Calu3 (cell line): ENCODE results near the gene C19orf85. TPM values are rescaled to one million over a fixed set of nuclear protein-coding genes. Genes with fewer than 3 reads are reported as not detected.

Source experiments
- BruUV-seq: library from RNA; stranded (reverse); fragments of 400-500 nt; replicated peaks from 2 replicates; lab custom pipeline; 2021; lab: Mats Ljungman, UMichigan
- CTCF ChIA-PET: fragments of 300-600 bp; sonication (Branson Sonifier 250); formaldehyde crosslinking; loops from one replicate; lab custom pipeline; 2022; ENCODE audit warnings: antibody characterized with exemption; lab: Charles Lee
- DNase-seq: peaks from one replicate; pipeline ENCODE4 v3.0.0; 2022
- H3K27ac Mint-ChIP-seq: one replicate; pipeline ENCODE4 v1.8.0; 2022; ENCODE audit warnings: mixed read lengths; ENCODE audit not compliant: unreplicated experiment
- H3K27me3 Mint-ChIP-seq: one replicate; pipeline ENCODE4 v1.8.0; 2022; ENCODE audit warnings: mixed read lengths; ENCODE audit not compliant: unreplicated experiment
- H3K36me3 Mint-ChIP-seq: one replicate; pipeline ENCODE4 v1.8.0; 2022; ENCODE audit warnings: mild to moderate bottlenecking, moderate library complexity, mixed read lengths; ENCODE audit not compliant: insufficient read depth, unreplicated experiment
- H3K4me1 Mint-ChIP-seq: one replicate; pipeline ENCODE4 v1.8.0; 2022; ENCODE audit warnings: mild to moderate bottlenecking, low read depth, mixed read lengths; ENCODE audit not compliant: unreplicated experiment
- H3K4me3 Mint-ChIP-seq: one replicate; pipeline ENCODE4 v1.8.0; 2022; ENCODE audit warnings: mild to moderate bottlenecking, low read depth, moderate library complexity, mixed read lengths; ENCODE audit not compliant: unreplicated experiment
- H3K9me3 Mint-ChIP-seq: one replicate; pipeline ENCODE4 v1.8.0; 2022; ENCODE audit warnings: low read depth, mixed read lengths; ENCODE audit not compliant: unreplicated experiment
- intact Hi-C: fragments of 100-400 bp; cut with micrococcal nuclease; formaldehyde crosslinking; loops from one replicate; pipeline ENCODE4 v1.10.0; 2022; ENCODE audit not compliant: unreplicated experiment
- total RNA-seq: library from RNA; stranded (reverse); gene quantifications from 2 replicates; pipeline ENCODE4 v1.2.3, GENCODE V29; 2022
- TF ChIP-seq, protein P1 (sequence below): fragments of 200-600 bp; IDR thresholded peaks from one replicate; pipeline ENCODE4 v1.8.0; 2022; ENCODE audit warnings: antibody characterized with exemption; ENCODE audit not compliant: unreplicated experiment

The C19orf85 gene
- total RNA-seq, 1 experiment from 2014 or later, result not detected

GRCh38 chr19:55491546-55492360 is 27.2 kb upstream of the C19orf85 start:
- H3K27me3 Mint-ChIP-seq, result peaks cover 64% of the 10 kb centered on the region
- H3K9me3 Mint-ChIP-seq, result no peaks in the 10 kb centered on the region
- TF ChIP-seq, protein P1, sequence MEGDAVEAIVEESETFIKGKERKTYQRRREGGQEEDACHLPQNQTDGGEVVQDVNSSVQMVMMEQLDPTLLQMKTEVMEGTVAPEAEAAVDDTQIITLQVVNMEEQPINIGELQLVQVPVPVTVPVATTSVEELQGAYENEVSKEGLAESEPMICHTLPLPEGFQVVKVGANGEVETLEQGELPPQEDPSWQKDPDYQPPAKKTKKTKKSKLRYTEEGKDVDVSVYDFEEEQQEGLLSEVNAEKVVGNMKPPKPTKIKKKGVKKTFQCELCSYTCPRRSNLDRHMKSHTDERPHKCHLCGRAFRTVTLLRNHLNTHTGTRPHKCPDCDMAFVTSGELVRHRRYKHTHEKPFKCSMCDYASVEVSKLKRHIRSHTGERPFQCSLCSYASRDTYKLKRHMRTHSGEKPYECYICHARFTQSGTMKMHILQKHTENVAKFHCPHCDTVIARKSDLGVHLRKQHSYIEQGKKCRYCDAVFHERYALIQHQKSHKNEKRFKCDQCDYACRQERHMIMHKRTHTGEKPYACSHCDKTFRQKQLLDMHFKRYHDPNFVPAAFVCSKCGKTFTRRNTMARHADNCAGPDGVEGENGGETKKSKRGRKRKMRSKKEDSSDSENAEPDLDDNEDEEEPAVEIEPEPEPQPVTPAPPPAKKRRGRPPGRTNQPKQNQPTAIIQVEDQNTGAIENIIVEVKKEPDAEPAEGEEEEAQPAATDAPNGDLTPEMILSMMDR, result no peak
- no peak overlapping the region for H3K4me3 Mint-ChIP-seq
- H3K36me3 Mint-ChIP-seq, result peaks cover 24% of the 10 kb centered on the region
- H3K4me1 Mint-ChIP-seq, result no peaks in the 10 kb centered on the region
- no TSS peak for BruUV-seq
- CTCF ChIA-PET, result interaction anchor here (0.9 kb wide), 1 partner anchor 345 kb away, joined by 4 read pairs; no protein-coding TSS in a partner anchor
- H3K27ac Mint-ChIP-seq, result no peak overlapping the region
- no peak for DNase-seq
- intact Hi-C loops, result no loop called here

- no TSS peak for BruUV-seq
- H3K4me3 Mint-ChIP-seq, result no peak overlapping the region
- TF ChIP-seq, protein P1, result no peak
- peaks cover 54% of the 10 kb centered on the region for H3K27me3 Mint-ChIP-seq
- H3K27ac Mint-ChIP-seq, result no peak overlapping the region
- intact Hi-C loops, result no loop called here
- CTCF ChIA-PET, result interaction anchor here (0.5 to 0.9 kb wide), 4 partner anchors 15 to 373 kb away, joined by 3 to 7 read pairs (median 4); partner anchors contain the start of gene PPP1R12C
- H3K9me3 Mint-ChIP-seq, result no peaks in the 10 kb centered on the region
- no peak for DNase-seq
- peaks cover 31% of the 10 kb centered on the region for H3K36me3 Mint-ChIP-seq
- H3K4me1 Mint-ChIP-seq, result peaks cover 8% of the 10 kb centered on the region
Observed at GRCh38 chr19:55490478-55491432, 26.2 kb upstream of the C19orf85 start.

DNA sequence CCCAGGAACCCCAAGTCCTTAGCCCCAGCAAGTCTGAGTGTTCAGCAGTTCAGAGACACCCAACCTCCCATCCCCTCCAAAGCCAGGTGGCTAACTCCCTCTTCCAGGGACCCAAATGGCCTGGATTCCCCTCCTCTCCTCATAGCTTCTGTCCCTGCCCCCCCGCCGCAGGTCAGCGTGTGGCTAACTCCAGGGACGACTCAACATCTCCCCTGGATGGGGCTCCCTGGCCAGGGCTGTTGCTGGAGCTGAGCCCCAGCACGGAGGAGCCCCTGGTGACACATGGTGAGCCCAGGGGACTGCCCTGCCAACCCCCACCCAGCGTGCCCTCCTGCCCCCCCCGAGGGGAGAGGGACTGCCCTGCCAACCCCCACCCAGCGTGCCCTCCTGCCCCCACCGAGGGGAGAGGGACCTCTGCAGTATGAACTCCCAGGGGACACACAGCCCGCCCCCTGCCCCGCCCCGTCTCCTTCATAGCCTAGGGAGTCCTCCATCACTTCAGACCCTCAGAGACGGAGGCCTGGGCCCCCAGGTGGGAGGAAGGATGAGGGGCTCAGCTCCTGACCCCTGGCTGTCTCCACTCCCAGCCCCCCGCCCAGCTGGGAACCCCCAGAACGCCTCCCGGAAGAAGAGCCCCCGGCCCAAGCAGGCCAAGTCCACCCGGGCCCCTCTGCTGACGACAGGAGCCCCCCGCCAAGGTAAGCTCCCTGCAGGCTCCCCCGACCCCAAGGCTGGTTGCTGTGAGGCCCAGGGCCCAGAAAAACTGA is 25.3 kb upstream of the C19orf85 start:
- CTCF ChIA-PET, result interaction anchor here (0.7 kb wide), 1 partner anchor 372 kb away, joined by 3 read pairs; the partner anchor contains the start of gene PPP1R12C
- intact Hi-C loops, result no loop called here
- BruUV-seq, result no TSS peak
- Mint-ChIP-seq H3K4me3 (no peak overlapping the region), H3K9me3 (no peaks in the 10 kb centered on the region), H3K27me3 (peaks cover 45% of the 10 kb centered on the region), H3K27ac (no peak overlapping the region), H3K36me3 (peaks cover 40% of the 10 kb centered on the region), H3K4me1 (peaks cover 9% of the 10 kb centered on the region)
- DNase-seq, result no peak
- TF ChIP-seq, protein P1, result no peak
